ENCODE data around the gene IGF2BP1.

IGF2BP1 gene

DNA sequence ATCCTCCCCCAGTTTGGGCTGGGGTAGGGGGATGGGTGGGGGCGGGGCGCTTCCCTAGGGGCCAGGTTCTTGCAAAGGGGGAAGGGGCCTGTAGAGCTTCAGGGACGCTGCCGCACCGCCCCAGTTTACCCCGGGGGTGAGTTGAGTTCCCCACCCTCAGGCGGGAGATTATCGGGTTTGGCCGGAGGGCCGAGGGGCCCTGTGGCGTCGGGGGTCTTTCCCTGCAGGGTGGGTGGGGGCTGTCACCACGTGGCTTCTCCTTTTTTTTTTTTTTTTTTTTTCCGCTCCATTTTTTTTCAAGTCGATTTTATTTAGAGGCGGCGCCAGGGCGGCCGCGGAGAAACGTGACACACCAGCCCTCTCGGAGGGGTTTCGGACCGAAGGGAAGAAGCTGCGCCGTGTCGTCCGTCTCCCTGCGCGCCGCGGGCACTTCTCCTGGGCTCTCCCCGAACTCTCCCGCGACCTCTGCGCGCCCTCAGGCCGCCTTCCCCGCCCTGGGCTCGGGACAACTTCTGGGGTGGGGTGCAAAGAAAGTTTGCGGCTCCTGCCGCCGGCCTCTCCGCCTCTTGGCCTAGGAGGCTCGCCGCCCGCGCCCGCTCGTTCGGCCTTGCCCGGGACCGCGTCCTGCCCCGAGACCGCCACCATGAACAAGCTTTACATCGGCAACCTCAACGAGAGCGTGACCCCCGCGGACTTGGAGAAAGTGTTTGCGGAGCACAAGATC, at the start of gene IGF2BP1:
TSS of gene IGF2BP1 (plus strand) at position 283 of the 724 bp plus-strand sequence. CDS start at position 644, 361 bp downstream.
- no peak for DNase-seq (ENCODE audit: low read depth in 2 of 2, low spot score in 1 of 2)

DNA sequence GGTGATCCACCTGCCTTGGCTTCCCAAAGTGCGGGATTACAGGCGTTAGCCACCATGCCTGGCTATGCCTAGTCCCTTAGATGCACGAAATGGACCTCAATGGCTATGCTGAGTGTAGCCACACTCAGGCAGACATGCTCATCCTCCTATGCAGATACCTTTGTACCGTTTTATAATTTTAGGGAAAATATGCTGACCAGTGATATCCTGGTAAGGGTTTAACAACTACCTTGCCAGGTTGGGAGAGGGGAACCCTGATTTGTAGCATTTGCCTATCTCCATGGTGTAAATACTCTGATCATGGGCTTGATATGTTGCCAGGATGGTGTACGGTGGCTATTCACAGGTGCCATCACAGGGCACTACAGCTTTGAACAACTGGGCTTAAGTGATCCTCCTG, 45.6 kb upstream of the IGF2BP1 start:
- no peak for DNase-seq (ENCODE audit: low read depth in 2 of 2, low spot score in 1 of 2)

DNA sequence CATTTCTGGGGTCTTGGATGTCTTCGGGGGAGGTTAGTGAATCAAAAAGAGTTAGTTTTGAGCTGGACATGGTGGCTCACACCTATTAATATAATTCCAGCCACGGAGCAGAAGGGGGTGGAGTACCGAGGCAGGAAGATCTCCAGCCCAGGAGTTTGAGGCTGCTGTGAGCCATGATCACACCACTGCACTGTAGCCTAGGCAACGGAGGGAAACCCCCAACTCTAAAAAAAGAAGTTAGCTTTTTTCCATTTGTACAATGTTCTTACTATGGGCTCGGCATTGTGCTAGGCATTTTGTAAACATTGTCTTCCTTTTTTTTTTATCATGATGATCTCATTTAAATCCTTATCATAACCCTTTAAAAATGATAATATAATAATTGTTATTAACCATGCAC, 44.3 kb upstream of the IGF2BP1 start:
- no peak for DNase-seq (ENCODE audit: low read depth in 2 of 2, low spot score in 1 of 2)

DNA sequence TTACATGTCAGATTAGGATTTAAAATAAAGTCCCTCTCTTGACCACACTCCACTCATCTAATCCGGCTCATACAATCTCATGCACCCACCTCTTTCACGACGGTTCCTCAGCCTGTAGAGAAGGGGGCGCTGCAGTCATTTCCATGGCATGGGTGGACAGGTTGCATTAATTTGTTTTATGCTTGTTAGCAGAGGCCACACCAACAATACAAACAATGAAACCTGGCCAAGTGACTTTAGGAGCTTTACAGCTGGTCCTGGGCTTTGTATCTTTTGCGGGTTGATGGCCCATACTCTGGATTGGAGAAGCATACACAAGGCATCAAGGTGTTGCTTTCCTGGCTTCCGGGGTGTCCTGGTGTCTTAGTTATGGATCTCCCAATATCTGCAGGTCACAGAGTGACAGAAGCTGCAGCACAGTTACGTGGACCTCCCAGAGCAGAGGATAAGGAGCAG, 42.9 kb upstream of the IGF2BP1 start:
- no peak for DNase-seq (ENCODE audit: low read depth in 2 of 2, low spot score in 1 of 2)

DNA sequence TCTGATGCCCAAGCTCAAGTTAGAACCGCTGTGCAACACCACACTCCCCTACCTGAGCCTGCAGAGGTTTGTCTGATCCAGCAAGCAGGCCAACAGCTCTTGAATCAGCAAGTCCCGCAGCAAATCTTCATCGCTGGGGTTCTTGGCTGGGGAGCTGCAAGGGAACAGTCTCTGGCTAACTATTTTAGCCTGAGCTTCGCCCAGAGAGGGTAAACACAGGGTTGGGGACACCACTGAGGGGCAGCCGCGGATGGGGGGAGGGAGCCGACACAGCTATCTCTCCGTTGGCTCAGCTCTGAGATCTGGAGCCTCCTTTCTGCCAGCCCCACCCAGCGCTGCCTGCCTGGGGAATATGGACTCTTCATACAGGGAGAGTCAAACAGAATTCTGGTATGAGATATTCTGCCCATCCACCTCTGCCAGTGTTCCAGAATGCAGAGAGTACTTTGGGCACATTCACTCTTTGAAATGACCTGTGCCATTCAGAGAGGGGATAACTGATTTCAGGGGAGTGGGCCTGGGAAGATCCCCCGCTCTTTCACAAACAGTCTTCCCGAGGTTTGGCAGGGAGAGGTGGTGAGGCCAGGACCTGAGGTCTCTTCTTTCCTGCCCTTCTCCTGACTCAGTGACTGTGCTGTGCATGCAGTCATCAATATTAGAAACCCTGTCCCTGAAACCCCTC, 36.2 kb upstream of the IGF2BP1 start:
- no peak for DNase-seq (ENCODE audit: low read depth in 2 of 2, low spot score in 1 of 2)

DNA sequence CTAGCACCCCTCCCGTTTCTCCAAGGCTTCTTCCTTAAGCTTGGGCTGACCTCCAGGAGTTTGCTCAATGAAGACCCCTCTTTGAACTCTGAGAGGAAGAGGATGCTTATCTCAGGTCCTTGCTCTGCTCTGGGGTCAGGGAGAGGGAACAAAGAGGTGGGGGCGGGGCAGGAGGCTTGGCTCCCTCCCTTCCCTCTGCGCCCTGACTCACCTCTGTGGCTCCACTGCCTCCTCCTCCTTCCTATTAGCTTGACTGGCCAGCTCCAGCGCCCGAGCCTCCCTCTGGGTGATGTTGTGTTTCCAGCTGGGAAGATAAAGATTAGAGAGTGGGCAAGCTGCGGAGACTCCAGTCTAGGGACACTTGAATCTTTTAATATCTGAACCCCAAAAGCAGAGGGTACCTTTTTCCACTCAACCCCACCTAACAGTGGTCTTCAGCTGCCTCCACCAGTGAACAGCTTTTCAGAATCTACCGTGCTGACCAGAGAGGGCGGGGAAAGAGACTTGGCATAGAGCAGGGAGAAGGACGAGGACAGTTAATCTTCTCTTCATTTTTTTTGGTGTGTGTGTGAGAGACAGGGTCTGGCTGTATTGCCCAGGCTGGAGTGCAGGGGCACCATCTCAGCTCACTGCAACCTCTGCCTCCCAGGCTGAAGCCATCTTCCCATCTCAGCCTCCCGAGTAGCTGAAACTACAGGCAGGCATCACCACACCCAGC, 35.5 kb upstream of the IGF2BP1 start:
- DNase-seq (ENCODE audit: low read depth in 2 of 2, low spot score in 1 of 2) = no peak

DNA sequence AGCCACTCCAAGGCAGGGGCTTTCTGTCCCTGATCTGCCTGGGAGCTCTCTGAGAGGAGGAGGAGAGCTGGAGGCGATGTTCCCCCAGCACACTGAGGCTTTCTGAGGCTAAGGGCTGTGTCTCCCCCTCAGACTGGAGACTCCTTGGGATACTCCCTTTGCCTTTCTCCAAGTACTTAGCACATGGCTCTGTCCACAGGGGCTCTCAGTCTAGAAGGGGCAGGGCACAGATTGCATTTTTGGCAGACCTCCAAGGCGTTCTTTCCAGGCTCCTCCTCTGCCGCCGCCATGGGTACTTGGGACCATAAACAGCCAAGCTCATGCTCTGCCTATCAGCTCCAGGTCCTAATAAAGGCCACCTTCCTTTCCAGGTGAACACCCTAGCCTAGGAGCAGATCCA, 27.0 kb upstream of the IGF2BP1 start:
- DNase-seq (ENCODE audit: low read depth in 2 of 2, low spot score in 1 of 2) = no peak

DNA sequence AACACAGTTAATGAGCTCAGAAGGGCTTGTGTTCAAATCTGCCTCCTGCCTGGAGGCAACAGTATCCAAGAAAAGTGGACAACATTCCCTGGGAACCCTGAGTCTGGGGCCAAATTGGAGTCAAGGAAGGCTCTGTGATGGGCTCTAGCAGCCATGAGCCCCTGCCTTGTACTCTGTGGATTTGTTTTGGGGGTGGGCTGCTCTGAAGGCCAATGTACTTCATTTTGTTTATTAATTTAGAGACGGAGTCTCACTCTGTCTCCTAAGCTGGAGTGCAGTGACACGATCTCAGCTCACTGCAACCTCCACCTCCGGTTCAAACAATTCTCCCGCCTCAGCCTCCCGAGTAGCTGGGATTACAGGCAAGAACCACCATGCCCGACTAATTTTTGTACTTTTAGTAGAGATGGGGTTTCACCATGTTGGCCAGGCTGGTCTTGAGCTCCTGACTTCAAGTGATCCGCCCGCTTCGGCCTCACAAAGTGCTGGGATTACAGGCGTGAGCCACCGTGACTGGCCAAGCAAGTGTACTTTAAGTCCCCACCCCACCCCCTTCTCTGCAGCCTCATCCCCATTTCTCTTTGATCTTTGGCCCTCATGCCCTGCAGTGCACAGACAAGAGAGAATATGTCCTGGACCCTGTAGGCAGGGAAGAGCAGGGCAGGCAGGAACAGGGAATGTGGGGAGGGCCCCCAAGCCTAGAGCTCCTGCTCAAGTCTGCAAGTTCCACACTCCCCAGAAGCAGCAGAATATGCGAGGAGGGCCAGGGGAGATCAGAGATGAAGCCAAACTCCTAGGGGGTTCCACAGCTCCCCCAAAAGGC, 26.1 kb upstream of the IGF2BP1 start:
- no peak for DNase-seq (ENCODE audit: low read depth in 2 of 2, low spot score in 1 of 2)

DNA sequence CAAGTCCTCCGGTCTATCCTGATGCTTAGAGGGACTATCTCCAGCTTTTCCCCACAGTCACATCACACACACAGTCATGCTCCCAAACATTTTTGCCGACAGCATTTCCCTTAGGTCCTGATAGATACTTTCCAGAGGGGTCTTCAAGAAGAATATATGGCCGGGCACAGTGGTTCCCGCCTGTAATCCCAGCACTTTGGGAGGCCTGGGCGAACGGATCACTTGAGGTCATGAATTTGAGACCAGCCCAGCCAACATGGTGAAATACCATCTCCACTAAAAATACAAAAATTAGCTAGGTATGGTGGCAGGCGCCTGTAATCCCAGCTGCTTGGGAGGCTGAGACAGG, 24.5 kb upstream of the IGF2BP1 start:
- DNase-seq (ENCODE audit: low read depth in 2 of 2, low spot score in 1 of 2) = no peak

DNA sequence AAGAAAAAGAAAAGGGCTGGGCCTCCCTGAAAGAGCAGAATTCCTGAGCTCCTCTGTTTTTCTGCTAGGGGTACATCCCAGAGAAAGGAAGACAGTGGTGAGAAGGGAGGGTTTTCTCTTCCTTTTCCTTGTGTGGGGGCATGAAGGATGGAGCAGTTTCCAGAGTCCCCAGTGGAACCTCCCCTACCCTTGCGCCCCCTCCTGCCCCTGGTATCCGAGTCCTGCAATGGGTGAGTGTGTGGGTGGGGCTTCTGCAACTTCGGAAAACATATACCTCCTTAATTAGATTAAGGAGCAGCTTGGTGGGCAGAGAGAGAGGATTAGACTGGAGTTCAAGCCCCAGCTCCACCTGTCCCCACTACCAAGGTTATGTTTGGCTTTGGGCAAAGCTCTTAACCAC, 23.4 kb upstream of the IGF2BP1 start:
- no peak for DNase-seq (ENCODE audit: low read depth in 2 of 2, low spot score in 1 of 2)

DNA sequence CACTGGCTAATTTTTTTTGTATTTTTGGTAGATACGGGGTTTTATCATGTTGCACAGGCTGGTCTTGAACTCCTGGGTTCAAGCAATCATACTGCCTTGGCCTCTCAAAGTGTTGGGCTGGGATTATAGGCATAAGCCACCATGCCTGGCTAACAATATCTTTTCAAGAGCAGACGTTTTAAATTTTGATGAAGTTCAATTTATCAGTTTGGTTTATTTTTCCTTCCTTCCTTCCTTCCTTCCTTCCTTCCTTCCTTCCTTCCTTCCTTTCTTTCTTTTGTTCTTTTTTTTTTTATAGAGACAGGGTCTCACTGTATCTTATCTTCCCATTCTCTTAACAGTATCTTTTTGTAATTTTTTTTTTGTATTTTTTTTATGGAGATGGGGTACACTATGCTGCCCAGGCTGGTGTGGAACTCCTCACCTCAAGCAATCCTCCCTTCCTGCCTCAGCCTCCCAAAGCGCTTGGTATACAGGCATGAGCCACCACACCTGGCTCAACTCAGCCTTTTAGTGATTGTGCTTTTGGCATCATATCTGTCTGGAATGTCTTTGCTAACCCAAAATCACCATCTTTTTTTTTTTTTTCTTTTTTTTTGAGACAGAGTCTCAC, 15.2 kb upstream of the IGF2BP1 start:
- DNase-seq (ENCODE audit: low read depth in 2 of 2, low spot score in 1 of 2) = no peak

DNA sequence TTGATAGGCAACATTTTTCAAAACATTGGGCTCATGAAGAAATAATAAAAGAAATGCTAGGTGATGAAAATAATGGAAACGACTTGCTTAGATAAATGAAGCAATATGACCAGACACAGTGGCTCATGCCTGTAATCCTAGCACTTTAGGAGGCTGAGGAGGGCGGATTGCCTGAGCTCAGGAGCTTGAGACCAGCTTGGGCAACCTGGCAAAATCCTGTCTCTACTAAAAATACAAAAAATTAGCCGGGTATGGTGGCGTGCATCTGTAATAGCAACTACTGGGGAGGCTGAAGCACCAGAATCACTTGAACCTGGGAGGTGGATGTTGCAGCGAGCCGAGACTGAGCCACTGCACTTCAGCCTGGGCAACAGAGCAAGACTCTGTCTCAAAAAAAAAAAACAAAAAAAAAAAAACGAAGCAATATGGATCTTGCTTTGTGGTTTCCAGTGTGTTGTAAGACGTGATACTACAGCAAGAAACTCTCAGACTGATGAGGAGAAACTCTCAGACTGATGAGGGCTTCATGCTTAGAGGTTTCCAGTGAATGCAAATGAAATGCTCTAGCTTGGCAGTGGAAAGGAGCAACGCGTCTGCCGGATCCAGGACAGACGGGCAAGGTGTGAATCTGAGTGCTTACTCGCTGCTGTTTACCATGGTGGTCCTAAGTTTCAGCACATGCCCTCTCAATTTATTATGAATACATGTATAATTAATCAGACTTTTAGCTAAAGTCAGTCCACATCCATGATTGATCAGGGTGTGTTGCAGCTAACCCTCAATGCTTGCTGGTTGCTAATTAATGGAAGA, 11.5 kb upstream of the IGF2BP1 start:
- no peak for DNase-seq (ENCODE audit: low read depth in 2 of 2, low spot score in 1 of 2)

DNA sequence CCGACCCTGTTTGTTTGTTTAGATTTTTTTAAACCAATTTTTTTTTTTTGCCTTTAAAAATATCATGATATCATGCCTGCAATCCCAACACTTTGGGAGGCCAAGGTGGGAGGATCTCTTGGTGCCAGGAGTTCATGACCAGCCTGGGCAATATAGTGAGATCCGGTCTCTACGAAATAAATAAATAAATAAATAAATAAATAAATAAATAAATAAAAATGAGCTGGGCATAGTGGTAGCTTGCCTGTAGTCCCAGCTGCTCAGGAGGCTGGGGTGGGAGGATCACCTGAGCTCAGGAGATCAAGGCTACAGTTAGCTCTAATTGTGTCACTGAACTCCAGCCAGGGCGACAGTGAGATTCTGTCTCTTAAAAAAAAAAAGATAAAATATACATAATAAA, 8.1 kb upstream of the IGF2BP1 start:
- DNase-seq (ENCODE audit: low read depth in 2 of 2, low spot score in 1 of 2) = no peak

DNA sequence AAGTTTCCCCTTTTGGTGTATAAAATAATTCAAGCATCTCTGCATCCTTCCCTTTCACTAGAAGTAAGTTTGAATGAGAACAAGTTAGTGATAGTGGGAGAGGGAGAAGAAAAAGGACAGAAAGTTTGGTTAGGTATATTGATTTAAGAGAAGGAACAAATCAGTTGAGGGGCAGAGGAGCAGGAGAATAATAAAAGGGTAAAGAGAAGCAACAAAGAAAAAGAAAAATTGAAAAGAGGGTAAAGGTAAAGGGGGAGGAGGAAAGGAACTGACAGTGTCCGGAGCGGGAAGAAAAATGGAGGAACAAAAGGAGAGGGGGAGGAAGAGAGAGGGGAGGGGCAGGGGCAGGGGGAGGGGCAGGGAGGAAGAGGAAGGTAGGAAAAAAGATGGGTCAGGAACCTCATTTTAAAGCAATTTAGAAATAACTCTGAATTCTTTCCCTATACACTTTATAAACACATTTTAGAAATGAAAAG, 6.3 kb upstream of the IGF2BP1 start:
- no peak for DNase-seq (ENCODE audit: low read depth in 2 of 2, low spot score in 1 of 2)

DNA sequence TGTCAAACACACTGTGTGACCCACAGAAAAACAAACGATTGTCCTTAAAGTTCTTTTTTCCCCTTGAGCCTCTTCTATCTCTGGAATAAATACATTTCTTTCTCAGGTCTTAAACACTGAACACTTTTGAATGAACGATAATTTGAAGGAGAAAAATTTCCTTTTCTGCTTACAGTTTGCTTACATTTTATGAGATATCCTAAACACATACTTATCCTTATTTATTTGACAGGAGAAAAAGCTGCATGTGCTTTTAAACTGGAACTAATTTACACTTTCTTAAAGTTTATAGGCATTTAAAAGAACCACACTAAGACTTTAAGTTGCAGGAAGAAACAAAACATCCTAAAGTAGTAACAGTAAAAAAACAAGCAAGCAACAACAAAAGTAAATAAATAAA, 4.7 kb upstream of the IGF2BP1 start:
- no peak for DNase-seq (ENCODE audit: low read depth in 2 of 2, low spot score in 1 of 2)

DNA sequence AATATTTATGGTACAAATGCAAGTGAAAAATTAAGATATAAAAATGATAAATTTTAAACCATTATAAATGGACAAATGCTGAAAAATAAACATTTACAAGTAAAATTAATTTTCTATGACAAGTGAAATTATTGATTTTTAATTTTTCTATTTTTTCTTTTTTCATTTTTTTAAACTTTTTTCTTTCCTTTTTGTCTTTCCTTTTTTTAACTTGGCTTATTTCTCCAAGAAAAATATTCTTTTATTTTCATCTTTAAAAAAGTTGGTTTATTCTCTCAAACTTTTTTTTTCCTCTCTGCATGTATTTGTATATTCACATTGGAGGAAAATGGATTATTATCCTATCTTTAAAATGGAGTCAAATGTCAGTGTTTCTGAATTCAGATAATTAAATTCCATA, 3.9 kb upstream of the IGF2BP1 start:
- DNase-seq (ENCODE audit: low read depth in 2 of 2, low spot score in 1 of 2) = no peak

DNA sequence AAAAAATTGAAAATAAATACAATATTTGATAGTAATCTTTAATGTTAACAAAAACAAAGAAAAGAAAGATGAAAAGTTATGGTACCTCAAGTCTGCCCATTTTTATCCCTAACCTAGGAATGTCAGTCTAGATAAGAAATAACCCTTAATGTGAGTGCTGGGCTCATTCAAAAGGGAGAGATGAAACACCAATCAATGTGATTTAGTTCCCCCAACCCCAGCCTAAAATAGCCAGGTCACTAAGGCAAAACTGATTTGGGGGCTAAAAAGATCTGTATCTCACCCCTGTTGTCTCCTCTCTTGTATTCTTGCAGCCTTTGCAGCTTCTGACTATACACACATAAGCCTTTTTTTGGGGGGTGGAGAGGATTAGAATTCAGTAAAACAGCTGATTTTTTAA, 3.2 kb upstream of the IGF2BP1 start:
- no peak for DNase-seq (ENCODE audit: low read depth in 2 of 2, low spot score in 1 of 2)

DNA sequence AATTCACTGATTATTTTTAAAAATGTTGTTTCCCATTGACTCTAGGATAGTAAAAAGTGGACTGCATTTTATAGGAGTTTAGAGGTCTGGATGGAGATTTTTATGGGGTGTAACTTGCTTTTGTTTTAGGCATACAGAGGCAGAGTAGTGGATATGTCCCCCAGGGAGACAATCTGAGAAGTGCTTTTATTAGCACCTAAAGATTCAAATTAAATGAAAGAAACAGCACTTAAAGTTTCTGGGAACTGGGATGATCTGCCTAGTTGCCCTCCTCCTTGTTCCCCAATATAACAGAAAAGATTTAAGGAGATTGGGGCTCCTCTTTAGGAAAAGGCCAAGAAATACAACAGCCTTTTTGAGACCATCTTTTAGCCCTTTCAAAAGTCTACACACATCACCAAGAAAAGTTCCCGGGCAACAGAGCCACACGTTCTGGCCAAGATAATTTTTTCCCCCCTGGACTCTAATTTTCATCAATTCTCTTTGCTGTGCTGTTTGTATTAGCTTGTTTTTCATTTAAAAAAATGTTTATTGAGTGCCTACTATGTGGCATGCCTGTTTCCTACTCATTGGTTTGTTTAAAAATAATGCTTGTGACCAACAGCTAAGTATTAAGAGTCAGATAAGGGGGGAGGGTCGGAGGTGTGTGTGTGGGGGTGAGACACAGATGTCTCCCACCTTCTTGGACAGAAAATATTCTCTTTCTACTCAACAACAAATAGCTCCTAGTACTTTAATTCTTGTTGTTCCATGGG, 2.5 kb upstream of the IGF2BP1 start:
- DNase-seq (ENCODE audit: low read depth in 2 of 2, low spot score in 1 of 2) = no peak

DNA sequence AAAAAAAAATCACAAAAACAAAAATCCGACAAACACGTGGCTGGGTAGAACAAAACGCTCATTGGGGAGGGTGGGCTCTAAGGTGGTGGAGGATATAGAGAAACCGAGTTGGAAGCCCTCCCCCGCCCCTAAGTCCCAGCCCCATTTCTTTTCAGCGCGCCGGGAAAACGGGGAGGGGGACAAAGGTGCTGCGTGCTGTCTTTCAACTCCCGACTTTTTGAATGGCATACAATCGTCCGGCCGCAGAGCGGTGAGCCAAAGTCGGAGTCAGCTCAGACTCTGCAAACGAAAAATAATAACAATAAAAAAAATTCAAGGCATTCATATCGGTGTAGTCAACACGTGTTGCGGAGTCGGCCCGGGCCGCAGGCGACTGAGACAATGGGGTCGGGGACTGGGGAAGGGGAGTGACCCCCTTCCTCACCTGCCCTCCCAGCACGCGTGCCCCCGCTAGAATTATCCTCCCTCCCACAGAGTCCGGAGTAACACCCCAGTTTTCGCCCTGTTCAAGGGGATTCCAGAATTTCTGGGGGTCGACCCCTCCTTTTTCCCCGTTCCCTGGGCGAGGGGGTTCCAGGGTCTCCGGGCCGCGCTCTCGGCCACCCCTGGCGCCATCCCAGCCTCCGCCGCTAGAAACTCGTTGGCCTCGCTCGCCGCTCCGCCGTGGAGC, 1.7 kb upstream of the IGF2BP1 start:
- DNase-seq (ENCODE audit: low read depth in 2 of 2, low spot score in 1 of 2) = no peak

Measured in stimulated activated CD8-positive, alpha-beta memory T cell treated with anti-CD3 and anti-CD28 coated beads, Interleukin-4, amount 100 ng/mL, for 4 hours (primary cell).